HepG2 (cell line): ENCODE measurements around the gene CTSA. TPM values are rescaled to one million over a fixed set of nuclear protein-coding genes. Genes with fewer than 3 reads are reported as not detected.

Source experiments
- ATF3 ChIP-seq: sonication (generic); formaldehyde crosslinking; IDR thresholded peaks from 2 replicates; pipeline ENCODE4 v1.4.0; 2020; ENCODE audit warnings: missing genetic modification reagents
- CCAR2 ChIP-seq: fragments of 200-400 bp; formaldehyde crosslinking; optimal IDR thresholded peaks from 2 replicates; pipeline ENCODE3; 2018; ENCODE audit warnings: low read depth, mild to moderate bottlenecking, low read length, moderate library complexity
- CEBPG ChIP-seq: IDR thresholded peaks from 2 replicates; pipeline ENCODE4 v1.6.1; 2016
- KLF15 ChIP-seq: sonication (generic); formaldehyde crosslinking; IDR thresholded peaks from 2 replicates; pipeline ENCODE4 v1.8.1; 2023; ENCODE audit warnings: borderline replicate concordance, mild to moderate bottlenecking, inconsistent platforms, missing genetic modification reagents, mixed read lengths
- MYNN ChIP-seq: sonication (generic); formaldehyde crosslinking; IDR thresholded peaks from 2 replicates; pipeline ENCODE4 v1.4.0; 2020; ENCODE audit warnings: mild to moderate bottlenecking, low read depth, missing genetic modification reagents
- NFE2L2 ChIP-seq: fragments of 150-350 bp; IDR thresholded peaks from 2 replicates; pipeline ENCODE4 v1.6.1; 2014; ENCODE audit warnings: low read length
- PRDM15 ChIP-seq: sonication (generic); formaldehyde crosslinking; IDR thresholded peaks from 2 replicates; pipeline ENCODE4 v1.4.0; 2020; ENCODE audit warnings: missing genetic modification reagents
- SIX4 ChIP-seq: sonication (generic); formaldehyde crosslinking; IDR thresholded peaks from 2 replicates; pipeline ENCODE4 v1.4.0; 2020; ENCODE audit warnings: missing genetic modification reagents
- ZHX1 ChIP-seq: sonication (generic); formaldehyde crosslinking; IDR thresholded peaks from 2 replicates; pipeline ENCODE4 v1.8.1; 2022; ENCODE audit warnings: low read depth, mild to moderate bottlenecking, missing genetic modification reagents
- ZNF780A ChIP-seq: sonication (generic); formaldehyde crosslinking; IDR thresholded peaks from 2 replicates; pipeline ENCODE4 v1.8.0; 2022; ENCODE audit warnings: mild to moderate bottlenecking, missing genetic modification reagents, moderate library complexity
- ZNF784 ChIP-seq: sonication (generic); formaldehyde crosslinking; IDR thresholded peaks from 2 replicates; pipeline ENCODE4 v1.5.1; 2020; ENCODE audit warnings: missing genetic modification reagents, mild to moderate bottlenecking, borderline replicate concordance
- polyA plus RNA-seq, 8 experiments: library from polyadenylated mRNA; depleted of rRNA in 3 of 8; stranded (reverse) in 7 of 8; unstranded in 1 of 8; fragments of >200 nt; fragmentation: Illumina TruSeq in 4 of 8; extraction: Trizol in 4 of 8; gene quantifications; 2 replicates each; pipeline versions ENCODE4 v1.2.1 to v1.2.3, GENCODE V29; 2011 to 2016; ENCODE audit warnings: low read depth in 4 of 8, missing spikeins in 1 of 8, mixed read lengths in 1 of 8; ENCODE audit not compliant: insufficient read depth in 1 of 8
- total RNA-seq, 5 experiments: library from RNA; depleted of rRNA; stranded (reverse); fragments of >200 nt; fragmentation: Illumina TruSeq; extraction: Trizol; gene quantifications; 2 replicates each; pipeline ENCODE4 v1.2.3, GENCODE V29; 2016; ENCODE audit warnings: low read depth in 1 of 5

CTSA gene
- total and polyA plus RNA-seq, 2 of the 13 experiments (the other 11 are each of a cell fraction or from before 2014, with no cell fraction given) = 202 to 231 TPM

- TF ChIP-seq MYNN = no peak; the same call in 1 of the 2 replicates
- TF ChIP-seq ZNF780A = no peak
- TF ChIP-seq ATF3 = peak; percentile 2; the same call in 1 of the 2 replicates
- peak; percentile 53; the same call in 1 of the 2 replicates for TF ChIP-seq SIX4 (CRISPR knock-in tag)
- TF ChIP-seq CCAR2 = no peak
- TF ChIP-seq ZHX1 (CRISPR knock-in tag) = peak; percentile 39; the same call in 1 of the 2 replicates
- 0 out of 2 replicates have a peak, but pooled peaks have one; percentile 4 for TF ChIP-seq NFE2L2
- TF ChIP-seq KLF15 (CRISPR knock-in tag) = peak; percentile 64; the same call in 1 of the 2 replicates
- peak; percentile 75; the same call in 1 of the 2 replicates for TF ChIP-seq ZNF784 (CRISPR knock-in tag)
- peak; percentile 65 for TF ChIP-seq CEBPG
- TF ChIP-seq PRDM15 (CRISPR knock-in tag) = 0 out of 2 replicates have a peak, but pooled peaks have one; percentile 38
These were observed 804 bp upstream of the CTSA start (continued) for GRCh38 chr20:45890077-45890984.
